HepG2 (cell line): ENCODE data around the gene SOX12. TPM values are rescaled to one million over a fixed set of nuclear protein-coding genes. Genes with fewer than 3 reads are reported as not detected.
A peak's percentile ranks its signal among the peaks of the same experiment; 100 is the strongest.

Experiments
- KLF9 ChIP-seq: IDR thresholded peaks from 2 replicates; pipeline ENCODE4 v1.6.1; 2016; ENCODE audit warnings: low read depth
- MLX ChIP-seq: IDR thresholded peaks from 2 replicates; pipeline ENCODE4 v1.6.1; 2016
- POLR2A ChIP-seq, 2 experiments: IDR thresholded peaks; 2 replicates each; pipeline ENCODE4 v1.6.1; 2011; ENCODE audit warnings: low read depth in 2 of 2, low read length in 2 of 2, mild to moderate bottlenecking in 1 of 2, moderate library complexity in 1 of 2; ENCODE audit not compliant: insufficient read depth in 1 of 2
- RELA ChIP-seq: sonication (generic); formaldehyde crosslinking; IDR thresholded peaks from 2 replicates; pipeline ENCODE4 v1.4.0; 2020; ENCODE audit warnings: missing genetic modification reagents
- ZKSCAN5 ChIP-seq: sonication (generic); formaldehyde crosslinking; IDR thresholded peaks from 2 replicates; pipeline ENCODE4 v1.5.1; 2020; ENCODE audit warnings: mild to moderate bottlenecking, missing genetic modification reagents
- ZNF18 ChIP-seq: sonication (generic); formaldehyde crosslinking; IDR thresholded peaks from 2 replicates; pipeline ENCODE4 v1.8.0; 2022; ENCODE audit warnings: mild to moderate bottlenecking, missing genetic modification reagents; ENCODE audit not compliant: insufficient replicate concordance
- ZNF253 ChIP-seq: sonication (generic); formaldehyde crosslinking; IDR thresholded peaks from 2 replicates; pipeline ENCODE4 v1.8.0; 2022; ENCODE audit warnings: mild to moderate bottlenecking, missing genetic modification reagents, borderline replicate concordance
- ZNF343 ChIP-seq: sonication (generic); formaldehyde crosslinking; IDR thresholded peaks from 2 replicates; pipeline ENCODE4 v1.4.0; 2020; ENCODE audit warnings: mild to moderate bottlenecking, missing genetic modification reagents
- ZNF407 ChIP-seq: sonication (generic); formaldehyde crosslinking; IDR thresholded peaks from one replicate; pipeline ENCODE4 v1.5.1; 2020; ENCODE audit warnings: mild to moderate bottlenecking, missing genetic modification reagents; ENCODE audit errors: not compliant biosample characterization
- ZNF530 ChIP-seq: sonication (generic); formaldehyde crosslinking; IDR thresholded peaks from 2 replicates; pipeline ENCODE4 v1.5.0; 2020; ENCODE audit warnings: low read depth, mild to moderate bottlenecking, missing genetic modification reagents
- ZNF7 ChIP-seq: IDR thresholded peaks from 2 replicates; pipeline ENCODE4 v1.6.1; 2016; ENCODE audit warnings: missing biosample characterization, missing genetic modification reagents
- polyA plus RNA-seq, 8 experiments: library from polyadenylated mRNA; depleted of rRNA in 3 of 8; stranded (reverse) in 7 of 8; unstranded in 1 of 8; fragments of >200 nt; fragmentation: Illumina TruSeq in 4 of 8; extraction: Trizol in 4 of 8; gene quantifications; 2 replicates each; pipeline versions ENCODE4 v1.2.1 to v1.2.3, GENCODE V29; 2011 to 2016; ENCODE audit warnings: low read depth in 4 of 8, missing spikeins in 1 of 8, mixed read lengths in 1 of 8; ENCODE audit not compliant: insufficient read depth in 1 of 8
- total RNA-seq, 5 experiments: library from RNA; depleted of rRNA; stranded (reverse); fragments of >200 nt; fragmentation: Illumina TruSeq; extraction: Trizol; gene quantifications; 2 replicates each; pipeline ENCODE4 v1.2.3, GENCODE V29; 2016; ENCODE audit warnings: low read depth in 1 of 5
- TF ChIP-seq, protein P1 (sequence below): fragments of 450-650 bp; IDR thresholded peaks from 2 replicates; pipeline ENCODE4 v1.6.1; 2017
- TF ChIP-seq, protein P2 (sequence below): sonication (generic); formaldehyde crosslinking; IDR thresholded peaks from 2 replicates; pipeline ENCODE4 v1.9.0; 2021; ENCODE audit warnings: missing genetic modification reagents, mild to moderate bottlenecking, borderline replicate concordance
- TF ChIP-seq, protein P3 (sequence below): sonication (generic); formaldehyde crosslinking; IDR thresholded peaks from 2 replicates; pipeline ENCODE4 v1.5.1; 2020; ENCODE audit warnings: missing genetic modification reagents, mild to moderate bottlenecking, borderline replicate concordance

The SOX12 gene
- total and polyA plus RNA-seq, 2 of the 13 experiments (the other 11 are each of a cell fraction or from before 2014, with no cell fraction given) = 10.0 to 18.7 TPM

DNA sequence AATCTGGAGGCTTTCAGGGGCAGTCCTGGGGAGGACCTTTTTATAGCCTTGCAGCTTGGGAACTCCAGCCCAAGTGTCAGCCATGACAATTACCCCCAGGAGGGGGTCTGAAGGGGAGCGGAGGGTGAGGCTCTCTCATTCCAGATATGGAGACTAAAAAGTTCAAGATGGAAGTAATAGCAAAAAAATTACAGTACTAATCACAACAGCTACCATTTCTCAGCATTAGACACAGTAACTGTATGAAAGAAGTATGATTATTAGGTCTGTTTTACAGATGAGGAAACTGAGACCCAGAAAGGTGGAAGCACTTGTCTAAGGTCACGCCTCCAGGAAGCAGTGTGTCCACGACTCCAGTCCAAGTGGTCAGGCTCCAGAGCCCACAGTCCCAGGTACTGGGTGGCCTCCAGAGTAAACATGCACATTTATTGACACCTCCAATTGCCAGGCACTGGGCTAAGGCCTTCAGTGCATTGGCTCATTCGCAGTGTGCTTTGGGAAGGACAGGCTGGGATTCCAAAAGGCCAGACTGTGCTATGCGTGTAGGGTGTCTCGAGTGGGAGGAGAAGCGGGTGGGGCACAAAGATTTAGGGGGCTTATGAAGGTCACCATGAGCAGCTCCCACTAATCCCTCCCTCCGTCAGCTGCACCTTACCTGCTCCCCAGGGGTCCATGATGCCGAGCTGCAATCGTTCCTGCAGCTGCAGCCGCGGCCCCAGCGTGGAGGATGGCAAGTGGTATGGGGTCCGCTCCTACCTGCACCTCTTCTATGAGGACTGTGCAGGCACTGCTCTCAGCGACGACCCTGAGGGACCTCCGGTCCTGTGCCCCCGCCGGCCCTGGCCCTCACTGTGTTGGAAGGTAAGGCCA is 23.9 kb downstream of the SOX12 start (continued):
- TF ChIP-seq ZNF407 (CRISPR knock-in tag) (no peak), KLF9 (CRISPR knock-in tag) (no peak), ZNF253 (CRISPR knock-in tag) (no peak), ZNF343 (CRISPR knock-in tag) (no peak), ZNF530 (CRISPR knock-in tag) (no peak), RELA (no peak), ZNF18 (CRISPR knock-in tag) (no peak), ZKSCAN5 (CRISPR knock-in tag) (peak; percentile 48), POLR2A (IDR thresholded peaks at IDR 0.05; ENCODE audit: insufficient read depth in 1 of 2, low read depth in 2 of 2, low read length in 2 of 2) (peak in 1 of 2 experiments; percentile 53; a peak in 3 of 4 replicates), MLX (CRISPR knock-in tag) (no peak), ZNF7 (CRISPR knock-in tag) (no peak)
- TF ChIP-seq, protein P1, sequence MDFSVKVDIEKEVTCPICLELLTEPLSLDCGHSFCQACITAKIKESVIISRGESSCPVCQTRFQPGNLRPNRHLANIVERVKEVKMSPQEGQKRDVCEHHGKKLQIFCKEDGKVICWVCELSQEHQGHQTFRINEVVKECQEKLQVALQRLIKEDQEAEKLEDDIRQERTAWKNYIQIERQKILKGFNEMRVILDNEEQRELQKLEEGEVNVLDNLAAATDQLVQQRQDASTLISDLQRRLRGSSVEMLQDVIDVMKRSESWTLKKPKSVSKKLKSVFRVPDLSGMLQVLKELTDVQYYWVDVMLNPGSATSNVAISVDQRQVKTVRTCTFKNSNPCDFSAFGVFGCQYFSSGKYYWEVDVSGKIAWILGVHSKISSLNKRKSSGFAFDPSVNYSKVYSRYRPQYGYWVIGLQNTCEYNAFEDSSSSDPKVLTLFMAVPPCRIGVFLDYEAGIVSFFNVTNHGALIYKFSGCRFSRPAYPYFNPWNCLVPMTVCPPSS = no peak
- TF ChIP-seq, protein P2, sequence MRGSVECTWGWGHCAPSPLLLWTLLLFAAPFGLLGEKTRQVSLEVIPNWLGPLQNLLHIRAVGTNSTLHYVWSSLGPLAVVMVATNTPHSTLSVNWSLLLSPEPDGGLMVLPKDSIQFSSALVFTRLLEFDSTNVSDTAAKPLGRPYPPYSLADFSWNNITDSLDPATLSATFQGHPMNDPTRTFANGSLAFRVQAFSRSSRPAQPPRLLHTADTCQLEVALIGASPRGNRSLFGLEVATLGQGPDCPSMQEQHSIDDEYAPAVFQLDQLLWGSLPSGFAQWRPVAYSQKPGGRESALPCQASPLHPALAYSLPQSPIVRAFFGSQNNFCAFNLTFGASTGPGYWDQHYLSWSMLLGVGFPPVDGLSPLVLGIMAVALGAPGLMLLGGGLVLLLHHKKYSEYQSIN (CRISPR knock-in tag) = no peak
- TF ChIP-seq, protein P3, sequence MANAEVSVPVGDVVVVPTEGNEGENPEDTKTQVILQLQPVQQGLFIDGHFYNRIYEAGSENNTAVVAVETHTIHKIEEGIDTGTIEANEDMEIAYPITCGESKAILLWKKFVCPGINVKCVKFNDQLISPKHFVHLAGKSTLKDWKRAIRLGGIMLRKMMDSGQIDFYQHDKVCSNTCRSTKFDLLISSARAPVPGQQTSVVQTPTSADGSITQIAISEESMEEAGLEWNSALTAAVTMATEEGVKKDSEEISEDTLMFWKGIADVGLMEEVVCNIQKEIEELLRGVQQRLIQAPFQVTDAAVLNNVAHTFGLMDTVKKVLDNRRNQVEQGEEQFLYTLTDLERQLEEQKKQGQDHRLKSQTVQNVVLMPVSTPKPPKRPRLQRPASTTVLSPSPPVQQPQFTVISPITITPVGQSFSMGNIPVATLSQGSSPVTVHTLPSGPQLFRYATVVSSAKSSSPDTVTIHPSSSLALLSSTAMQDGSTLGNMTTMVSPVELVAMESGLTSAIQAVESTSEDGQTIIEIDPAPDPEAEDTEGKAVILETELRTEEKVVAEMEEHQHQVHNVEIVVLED = no peak
